NT2/D1 (cell line): ENCODE data around the gene HUS1.

Source experiments
- DNase-seq: peaks from one replicate; pipeline ENCODE4 v3.0.0-alpha.2; 2011; ENCODE audit warnings: low read depth, low spot score
- H3K27me3 ChIP-seq: 2 replicates; pipeline ENCODE4 v1.6.0; 2011; ENCODE audit warnings: mild to moderate bottlenecking; ENCODE audit not compliant: insufficient read length, insufficient read depth
- H3K36me3 ChIP-seq: 2 replicates; pipeline ENCODE4 v1.6.1; 2011; ENCODE audit warnings: mild to moderate bottlenecking, low read length, mixed read lengths; ENCODE audit not compliant: insufficient read depth, insufficient read length
- H3K4me1 ChIP-seq: 2 replicates; pipeline ENCODE4 v1.5.1; 2011; ENCODE audit not compliant: insufficient read depth, insufficient read length
- H3K4me3 ChIP-seq: 2 replicates; pipeline ENCODE4 v1.5.1; 2011; ENCODE audit warnings: low read depth; ENCODE audit not compliant: insufficient read length
- H3K9ac ChIP-seq: 2 replicates; pipeline ENCODE4 v1.6.0; 2011; ENCODE audit warnings: low read depth; ENCODE audit not compliant: insufficient read length
- H3K9me3 ChIP-seq: 2 replicates; pipeline ENCODE4 v1.5.1; 2011; ENCODE audit warnings: mild to moderate bottlenecking, low read length; ENCODE audit not compliant: insufficient read depth
- SUZ12 ChIP-seq: IDR thresholded peaks from 2 replicates; pipeline ENCODE4 v1.6.1; 2011; ENCODE audit not compliant: insufficient read length, insufficient read depth; ENCODE audit errors: extremely low read depth
- YY1 ChIP-seq: IDR thresholded peaks from 2 replicates; pipeline ENCODE4 v1.6.1; 2011; ENCODE audit not compliant: insufficient read length, insufficient read depth
- ZNF274 ChIP-seq: IDR thresholded peaks from 2 replicates; pipeline ENCODE4 v1.6.1; 2011; ENCODE audit warnings: mild to moderate bottlenecking, low read depth, low read length

The HUS1 gene

GRCh38 chr7:47979832-47980181 is 392 bp upstream of the HUS1 start:
- no peaks in the 10 kb centered on the region for H3K4me1 ChIP-seq
- H3K9me3 ChIP-seq = no peaks in the 10 kb centered on the region
- no peaks in the 10 kb centered on the region for H3K27me3 ChIP-seq
- DNase-seq = no peak
- H3K36me3 ChIP-seq = peaks cover 37% of the 10 kb centered on the region
- no peak for TF ChIP-seq YY1
- no peak for TF ChIP-seq SUZ12
- TF ChIP-seq ZNF274 = no peak
- peak overlapping the region; percentile 22 for H3K4me3 ChIP-seq
- H3K9ac ChIP-seq = peak overlapping the region; percentile 66

GRCh38 chr7:47978790-47979144 is 648 bp downstream of the HUS1 start:
- TF ChIP-seq ZNF274 (no peak), SUZ12 (no peak), YY1 (no peak)
- peak overlapping the region; percentile 96 for H3K9ac ChIP-seq
- H3K36me3 ChIP-seq = peaks cover 47% of the 10 kb centered on the region
- no peaks in the 10 kb centered on the region for H3K4me1 ChIP-seq
- no peaks in the 10 kb centered on the region for H3K27me3 ChIP-seq
- no peak for DNase-seq
- H3K4me3 ChIP-seq = peak overlapping the region; percentile 67
- no peaks in the 10 kb centered on the region for H3K9me3 ChIP-seq

- H3K36me3 ChIP-seq = peaks cover 89% of the 10 kb centered on the region
Measured at GRCh38 chr7:47973739-47974138, 5.7 kb downstream of the HUS1 start.

GRCh38 chr7:47970761-47971160 is 8.7 kb downstream of the HUS1 start:
- TF ChIP-seq SUZ12 = no peak
- TF ChIP-seq YY1 = no peak
- no peak for TF ChIP-seq ZNF274
- Histone ChIP-seq H3K9me3 (no peaks in the 10 kb centered on the region), H3K9ac (no peak overlapping the region), H3K36me3 (peaks cover 90% of the 10 kb centered on the region), H3K4me1 (no peaks in the 10 kb centered on the region), H3K27me3 (no peaks in the 10 kb centered on the region), H3K4me3 (no peak overlapping the region)
- DNase-seq = no peak

More at GRCh38 chr7:47973739-47974138, 5.7 kb downstream of the HUS1 start:
- no peak overlapping the region for H3K4me3 ChIP-seq
- no peaks in the 10 kb centered on the region for H3K9me3 ChIP-seq
- H3K9ac ChIP-seq = no peak overlapping the region
- DNase-seq = no peak
- H3K4me1 ChIP-seq = no peaks in the 10 kb centered on the region
- H3K27me3 ChIP-seq = no peaks in the 10 kb centered on the region
- TF ChIP-seq ZNF274 = no peak

GRCh38 chr7:47968847-47969774 is 10.3 kb downstream of the HUS1 start:
- TF ChIP-seq YY1 (no peak), ZNF274 (no peak), SUZ12 (no peak)
- H3K9me3 ChIP-seq = no peaks in the 10 kb centered on the region
- H3K9ac ChIP-seq = no peak overlapping the region
- H3K4me1 ChIP-seq = no peaks in the 10 kb centered on the region
- H3K36me3 ChIP-seq = peaks cover 91% of the 10 kb centered on the region
- no peaks in the 10 kb centered on the region for H3K27me3 ChIP-seq
- H3K4me3 ChIP-seq = no peak overlapping the region
- DNase-seq = peak; percentile 88

GRCh38 chr7:47967708-47968107 is 11.7 kb downstream of the HUS1 start:
- peaks cover 91% of the 10 kb centered on the region for H3K36me3 ChIP-seq
- no peak for TF ChIP-seq ZNF274
- no peak for TF ChIP-seq SUZ12
- no peak for TF ChIP-seq YY1
- DNase-seq = no peak
- H3K4me1 ChIP-seq = no peaks in the 10 kb centered on the region
- H3K4me3 ChIP-seq = no peak overlapping the region
- 0 out of 2 replicates have a peak, but pooled peaks cover under 1% of the 10 kb centered on the region for H3K9me3 ChIP-seq
- no peak overlapping the region for H3K9ac ChIP-seq
- no peaks in the 10 kb centered on the region for H3K27me3 ChIP-seq

GRCh38 chr7:47967123-47967522 is 12.3 kb downstream of the HUS1 start:
- H3K9me3 ChIP-seq = peaks cover 6% of the 10 kb centered on the region; the same call in 1 of the 2 replicates
- peaks cover 91% of the 10 kb centered on the region for H3K36me3 ChIP-seq

More at GRCh38 chr7:47967123-47967522, 12.3 kb downstream of the HUS1 start:
- TF ChIP-seq ZNF274 = no peak
- Histone ChIP-seq H3K4me1 (no peaks in the 10 kb centered on the region), H3K27me3 (no peaks in the 10 kb centered on the region), H3K4me3 (no peak overlapping the region), H3K9ac (no peak overlapping the region)
- DNase-seq = no peak
